MM.1S (cell line): ENCODE measurements around the gene OLFM3.

Source experiments
- DNase-seq: peaks from one replicate; pipeline ENCODE4 v3.0.0-alpha.2; 2015
- H2AFZ ChIP-seq: fragments of 300-600 bp; sonication (generic); 2 replicates; pipeline ENCODE4 v1.6.0; 2016; ENCODE audit warnings: antibody characterized with exemption, low read length
- H3F3A ChIP-seq: fragments of 300-600 bp; sonication (generic); 2 replicates; pipeline ENCODE4 v1.6.1; 2016; ENCODE audit warnings: mild to moderate bottlenecking, antibody characterized with exemption, low read length, moderate library complexity, mixed read lengths; ENCODE audit not compliant: insufficient read depth
- H3K27ac ChIP-seq: fragments of 300-600 bp; sonication (generic); 2 replicates; pipeline ENCODE4 v1.5.1; 2016; ENCODE audit warnings: mild to moderate bottlenecking, low read length
- H3K27me3 ChIP-seq: fragments of 300-600 bp; sonication (generic); replicated peaks from 2 replicates; pipeline ENCODE4 v1.6.0; 2016; ENCODE audit warnings: low read length; ENCODE audit not compliant: insufficient read depth
- H3K36me3 ChIP-seq: fragments of 300-600 bp; sonication (generic); replicated peaks from 2 replicates; pipeline ENCODE4 v1.6.1; 2016; ENCODE audit warnings: mild to moderate bottlenecking, low read length, mixed read lengths; ENCODE audit not compliant: insufficient read depth
- H3K4me1 ChIP-seq: fragments of 300-600 bp; sonication (generic); 2 replicates; pipeline ENCODE4 v1.6.1; 2016; ENCODE audit warnings: low read length, mixed read lengths
- H3K4me2 ChIP-seq: fragments of 300-600 bp; sonication (generic); 2 replicates; pipeline ENCODE4 v1.6.0; 2016; ENCODE audit warnings: low read depth, low read length
- H3K4me3 ChIP-seq: fragments of 300-600 bp; sonication (generic); 2 replicates; pipeline ENCODE4 v1.5.1; 2016; ENCODE audit warnings: low read length, mixed read lengths
- H3K79me2 ChIP-seq: fragments of 300-600 bp; sonication (generic); 2 replicates; pipeline ENCODE4 v1.6.1; 2016; ENCODE audit warnings: mixed run types, low read length, mixed read lengths
- H3K9ac ChIP-seq: fragments of 300-600 bp; sonication (generic); 2 replicates; pipeline ENCODE4 v1.6.1; 2016; ENCODE audit warnings: low read length, mixed read lengths
- H3K9me2 ChIP-seq: fragments of 300-600 bp; sonication (generic); replicated peaks from 2 replicates; pipeline ENCODE4 v1.6.1; 2016; ENCODE audit warnings: mild to moderate bottlenecking, low read length, mixed read lengths; ENCODE audit not compliant: insufficient read depth
- H3K9me3 ChIP-seq: fragments of 300-600 bp; sonication (generic); replicated peaks from 2 replicates; pipeline ENCODE4 v1.6.1; 2016; ENCODE audit warnings: mild to moderate bottlenecking, low read length, mixed read lengths; ENCODE audit not compliant: insufficient read depth
- H4K20me1 ChIP-seq: fragments of 300-600 bp; sonication (generic); 2 replicates; pipeline ENCODE4 v1.6.1; 2016; ENCODE audit warnings: mild to moderate bottlenecking, low read length, moderate library complexity, mixed read lengths; ENCODE audit not compliant: insufficient read depth
- EZH2 ChIP-seq: fragments of 300-600 bp; sonication (generic); optimal IDR thresholded peaks from 2 replicates; pipeline ENCODE3; 2017; ENCODE audit warnings: low read depth, mild to moderate bottlenecking, antibody characterized with exemption, low read length, mixed read lengths
- EZH2phosphoT487 ChIP-seq: fragments of 300-600 bp; sonication (generic); IDR thresholded peaks from 2 replicates; pipeline ENCODE4 v1.6.1; 2018; ENCODE audit warnings: antibody characterized with exemption, low read length
- TF ChIP-seq, protein P1 (sequence below): fragments of 300-600 bp; sonication (generic); IDR thresholded peaks from 2 replicates; pipeline ENCODE4 v1.5.1; 2016; ENCODE audit warnings: antibody characterized with exemption, low read length, mixed read lengths

The OLFM3 gene

DNA sequence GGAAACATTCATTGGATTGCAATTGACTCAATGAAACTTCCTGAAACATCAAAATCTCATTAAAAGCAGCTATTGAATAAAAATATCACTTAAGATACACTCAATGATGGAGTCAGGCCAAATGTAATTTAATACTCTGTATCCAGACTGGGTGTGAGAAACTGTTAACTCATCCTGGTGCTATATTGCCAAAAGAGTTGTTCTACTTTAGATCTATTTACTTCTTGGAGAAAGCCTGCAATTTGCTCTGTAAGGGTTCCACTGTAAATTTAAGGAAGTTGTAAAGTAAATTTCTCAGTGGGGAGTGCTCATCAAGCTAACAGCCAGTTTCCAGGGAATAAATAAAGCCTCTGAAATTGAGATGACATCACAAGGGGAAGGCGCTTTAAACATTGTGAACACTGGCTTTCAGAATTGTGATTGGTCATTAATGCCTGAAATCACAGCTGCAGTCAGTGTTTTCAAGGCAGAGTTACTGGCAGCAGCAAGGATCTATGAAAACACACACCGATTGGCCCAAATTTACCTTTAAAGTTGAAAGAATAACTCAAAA, 91.4 kb downstream of the OLFM3 start:
- Histone ChIP-seq H3F3A (no peaks in the 10 kb centered on the region), H3K4me2 (no peak overlapping the region), H4K20me1 (no peaks in the 10 kb centered on the region), H3K36me3 (no peaks in the 10 kb centered on the region), H3K9me3 (no peaks in the 10 kb centered on the region), H2AFZ (no peak overlapping the region), H3K9me2 (no peaks in the 10 kb centered on the region), H3K27ac (no peak overlapping the region), H3K9ac (no peak overlapping the region), H3K27me3 (no peaks in the 10 kb centered on the region), H3K4me3 (no peak overlapping the region), H3K4me1 (no peaks in the 10 kb centered on the region), H3K79me2 (no peaks in the 10 kb centered on the region)
- DNase-seq = no peak
- TF ChIP-seq, protein P1, sequence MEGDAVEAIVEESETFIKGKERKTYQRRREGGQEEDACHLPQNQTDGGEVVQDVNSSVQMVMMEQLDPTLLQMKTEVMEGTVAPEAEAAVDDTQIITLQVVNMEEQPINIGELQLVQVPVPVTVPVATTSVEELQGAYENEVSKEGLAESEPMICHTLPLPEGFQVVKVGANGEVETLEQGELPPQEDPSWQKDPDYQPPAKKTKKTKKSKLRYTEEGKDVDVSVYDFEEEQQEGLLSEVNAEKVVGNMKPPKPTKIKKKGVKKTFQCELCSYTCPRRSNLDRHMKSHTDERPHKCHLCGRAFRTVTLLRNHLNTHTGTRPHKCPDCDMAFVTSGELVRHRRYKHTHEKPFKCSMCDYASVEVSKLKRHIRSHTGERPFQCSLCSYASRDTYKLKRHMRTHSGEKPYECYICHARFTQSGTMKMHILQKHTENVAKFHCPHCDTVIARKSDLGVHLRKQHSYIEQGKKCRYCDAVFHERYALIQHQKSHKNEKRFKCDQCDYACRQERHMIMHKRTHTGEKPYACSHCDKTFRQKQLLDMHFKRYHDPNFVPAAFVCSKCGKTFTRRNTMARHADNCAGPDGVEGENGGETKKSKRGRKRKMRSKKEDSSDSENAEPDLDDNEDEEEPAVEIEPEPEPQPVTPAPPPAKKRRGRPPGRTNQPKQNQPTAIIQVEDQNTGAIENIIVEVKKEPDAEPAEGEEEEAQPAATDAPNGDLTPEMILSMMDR = no peak
- no peak for TF ChIP-seq EZH2phosphoT487
- no peak for TF ChIP-seq EZH2

DNA sequence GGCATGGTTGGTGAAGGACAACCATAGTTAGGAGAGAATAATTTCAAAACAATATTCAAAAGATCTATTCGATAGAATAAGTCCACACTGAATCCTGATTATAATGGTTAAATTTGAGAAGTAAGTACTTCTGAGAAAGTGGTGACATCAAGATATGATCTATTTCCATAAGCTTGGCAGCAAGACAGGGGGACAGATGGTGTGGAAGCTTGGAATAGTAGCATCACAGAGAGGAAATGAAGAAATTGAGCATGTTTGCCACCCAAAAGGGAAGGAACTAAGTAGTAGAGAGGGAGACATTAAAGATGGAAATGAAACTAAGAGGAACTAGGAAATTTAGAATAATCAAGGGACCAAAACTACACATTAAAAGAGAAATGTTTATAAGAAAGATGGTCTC, 94.5 kb downstream of the OLFM3 start:
- no peak overlapping the region for H2AFZ ChIP-seq
- H3K36me3 ChIP-seq = no peaks in the 10 kb centered on the region
- no peak overlapping the region for H3K9ac ChIP-seq
- no peak for DNase-seq
- no peaks in the 10 kb centered on the region for H3F3A ChIP-seq
- H3K79me2 ChIP-seq = no peaks in the 10 kb centered on the region
- H3K4me2 ChIP-seq = no peak overlapping the region
- no peak overlapping the region for H3K27ac ChIP-seq
- H3K4me3 ChIP-seq = no peak overlapping the region
- H3K27me3 ChIP-seq = no peaks in the 10 kb centered on the region
- H3K9me2 ChIP-seq = no peaks in the 10 kb centered on the region
- H3K4me1 ChIP-seq = no peaks in the 10 kb centered on the region
- TF ChIP-seq, protein P1 = no peak
- TF ChIP-seq EZH2 (no peak), EZH2phosphoT487 (no peak)
- no peaks in the 10 kb centered on the region for H3K9me3 ChIP-seq
- H4K20me1 ChIP-seq = no peaks in the 10 kb centered on the region

DNA sequence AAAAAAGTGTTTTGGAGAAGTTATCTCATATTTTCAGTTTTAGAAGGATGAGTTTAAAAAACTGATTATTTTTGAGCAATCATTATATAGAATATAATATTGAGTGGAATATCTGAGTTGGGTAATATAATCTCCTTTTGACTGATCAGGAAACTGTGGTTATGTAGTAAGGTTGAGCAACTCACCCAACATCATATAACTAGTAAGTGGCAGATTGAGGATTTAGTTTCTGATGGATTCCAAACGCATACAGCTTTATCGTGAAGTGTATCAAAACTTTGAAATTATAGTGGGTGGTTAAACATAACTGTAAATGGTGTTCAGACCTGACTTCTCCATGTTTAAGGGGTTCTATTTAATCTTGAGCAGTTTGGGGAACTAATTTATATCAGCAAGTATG, 98.6 kb downstream of the OLFM3 start:
- H3K9me2 ChIP-seq = no peaks in the 10 kb centered on the region
- no peaks in the 10 kb centered on the region for H3K9me3 ChIP-seq
- no peak for DNase-seq

More for the DNA sequence above, 98.6 kb downstream of the OLFM3 start:
- no peak overlapping the region for H3K4me3 ChIP-seq
- H4K20me1 ChIP-seq = no peaks in the 10 kb centered on the region
- no peak for TF ChIP-seq EZH2phosphoT487
- no peak for TF ChIP-seq EZH2
- TF ChIP-seq, protein P1 = no peak
- no peaks in the 10 kb centered on the region for H3K79me2 ChIP-seq
- H3K9ac ChIP-seq = no peak overlapping the region
- no peak overlapping the region for H2AFZ ChIP-seq
- H3F3A ChIP-seq = no peaks in the 10 kb centered on the region
- no peaks in the 10 kb centered on the region for H3K36me3 ChIP-seq
- H3K27ac ChIP-seq = no peak overlapping the region
- no peaks in the 10 kb centered on the region for H3K27me3 ChIP-seq
- no peaks in the 10 kb centered on the region for H3K4me1 ChIP-seq
- no peak overlapping the region for H3K4me2 ChIP-seq
